GM19467 (cell line): ENCODE measurements around the gene MIS12.

Source experiments
- ATAC-seq: cut with Tn5 transposase; IDR thresholded peaks from one replicate; pipeline ENCODE4 v1.9.1; 2021; ENCODE audit warnings: mild to moderate bottlenecking, moderate library complexity; ENCODE audit not compliant: unreplicated experiment

MIS12 gene

GRCh38 chr17:5532581-5532980, 46.2 kb downstream of the MIS12 start:
- ATAC-seq: no peak

GRCh38 chr17:5533486-5534315, 47.3 kb downstream of the MIS12 start:
- no peak for ATAC-seq

DNA sequence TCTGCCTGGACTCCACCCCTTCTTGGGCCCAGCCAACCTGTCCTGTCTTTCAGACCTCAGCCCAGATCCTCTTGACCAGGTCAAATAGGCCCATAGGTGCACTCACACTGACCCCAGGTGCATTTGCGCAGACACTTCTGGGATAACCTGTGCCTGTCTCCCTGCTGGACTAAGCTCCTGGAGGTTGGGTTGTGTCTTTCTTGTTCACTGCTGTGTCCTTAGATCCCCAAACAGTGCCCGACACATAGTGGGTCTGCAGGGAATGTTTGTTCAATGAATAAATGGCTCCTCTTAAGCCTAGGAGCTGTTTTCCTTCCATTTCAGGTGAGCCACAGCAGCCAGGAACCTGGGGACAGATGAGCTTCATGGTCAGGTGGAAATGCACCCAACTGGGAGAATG, 49.1 kb downstream of the MIS12 start:
- ATAC-seq: no peak

DNA sequence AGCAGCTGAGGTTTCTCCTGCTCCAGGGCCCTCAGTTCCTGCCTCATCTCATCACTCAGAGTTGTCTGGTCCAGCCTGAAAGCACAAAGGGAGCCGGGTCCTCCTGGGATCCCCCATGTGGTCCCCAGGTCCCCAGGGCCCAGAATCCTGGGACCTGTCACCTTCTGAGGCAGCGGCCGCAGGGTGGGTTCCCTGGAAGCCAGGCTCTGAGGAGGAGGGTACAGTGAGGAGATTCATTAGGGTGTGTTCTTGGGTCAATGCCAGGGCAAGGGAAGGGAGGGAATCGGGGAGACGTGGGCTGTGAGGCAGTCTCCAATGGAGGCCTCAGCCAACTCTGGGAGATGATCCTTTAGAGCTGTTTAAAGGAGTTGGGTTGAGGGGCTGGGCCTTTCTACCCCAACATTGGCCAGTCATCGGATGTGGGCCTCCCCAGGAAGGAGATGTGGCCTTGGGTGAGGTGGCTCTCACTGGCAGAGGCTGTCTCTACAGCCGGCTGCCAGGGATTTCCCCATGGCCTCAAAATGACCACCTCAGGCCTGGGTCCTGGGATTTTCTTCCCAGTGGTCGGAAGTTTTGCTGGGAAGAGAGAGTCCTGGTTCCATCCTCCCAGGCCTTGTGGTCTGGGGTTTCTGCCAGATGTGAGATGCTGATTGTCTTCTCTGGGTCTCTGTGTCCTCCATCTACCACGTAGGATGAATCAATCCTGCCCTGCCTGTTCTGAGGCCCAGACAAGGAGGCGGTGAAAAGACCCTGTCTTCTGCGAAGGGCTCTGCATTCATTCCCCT, 50.7 kb downstream of the MIS12 start:
- no peak for ATAC-seq

- ATAC-seq: no peak
Observed at GRCh38 chr17:5539286-5539685, 52.9 kb downstream of the MIS12 start.

- ATAC-seq: no peak
Observed at GRCh38 chr17:5540321-5540720, 54.0 kb downstream of the MIS12 start.
